ENCODE measurements around the gene PTPN9.

DNA sequence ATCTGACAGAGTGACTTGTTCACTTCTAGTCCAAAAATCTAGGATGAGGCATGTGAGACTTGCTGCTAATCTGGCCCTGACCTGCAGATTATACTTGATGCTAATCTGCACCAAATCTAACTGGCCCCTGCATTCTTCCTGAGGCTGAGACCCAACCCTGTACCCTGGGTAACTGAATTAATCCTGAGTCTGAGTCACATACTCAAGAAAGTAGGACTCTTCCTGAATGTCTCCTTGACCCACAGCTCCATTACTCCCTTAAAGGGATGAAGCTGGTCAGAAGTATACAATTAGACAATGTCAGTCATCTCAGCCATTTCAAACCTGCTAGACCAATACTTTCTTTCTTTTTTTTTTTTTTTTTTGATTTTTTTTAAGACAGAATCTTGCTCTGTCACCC, 25.5 kb downstream of the PTPN9 start:
- TF ChIP-seq, protein P1, sequence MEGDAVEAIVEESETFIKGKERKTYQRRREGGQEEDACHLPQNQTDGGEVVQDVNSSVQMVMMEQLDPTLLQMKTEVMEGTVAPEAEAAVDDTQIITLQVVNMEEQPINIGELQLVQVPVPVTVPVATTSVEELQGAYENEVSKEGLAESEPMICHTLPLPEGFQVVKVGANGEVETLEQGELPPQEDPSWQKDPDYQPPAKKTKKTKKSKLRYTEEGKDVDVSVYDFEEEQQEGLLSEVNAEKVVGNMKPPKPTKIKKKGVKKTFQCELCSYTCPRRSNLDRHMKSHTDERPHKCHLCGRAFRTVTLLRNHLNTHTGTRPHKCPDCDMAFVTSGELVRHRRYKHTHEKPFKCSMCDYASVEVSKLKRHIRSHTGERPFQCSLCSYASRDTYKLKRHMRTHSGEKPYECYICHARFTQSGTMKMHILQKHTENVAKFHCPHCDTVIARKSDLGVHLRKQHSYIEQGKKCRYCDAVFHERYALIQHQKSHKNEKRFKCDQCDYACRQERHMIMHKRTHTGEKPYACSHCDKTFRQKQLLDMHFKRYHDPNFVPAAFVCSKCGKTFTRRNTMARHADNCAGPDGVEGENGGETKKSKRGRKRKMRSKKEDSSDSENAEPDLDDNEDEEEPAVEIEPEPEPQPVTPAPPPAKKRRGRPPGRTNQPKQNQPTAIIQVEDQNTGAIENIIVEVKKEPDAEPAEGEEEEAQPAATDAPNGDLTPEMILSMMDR (IDR thresholded peaks at IDR 0.05; ENCODE audit: insufficient read depth, low read length, poor library complexity, severe bottlenecking): no peak
- no peak for TF ChIP-seq EZH2phosphoT487 (conservative IDR thresholded peaks at IDR 0.05; ENCODE audit: low read length)

Data from SU-DHL-6 (cell line).